HEK293 (cell line): ENCODE results near the gene PLEKHG3.

Experiments used
- CTCF ChIP-seq: fragments of 450-650 bp; formaldehyde crosslinking; IDR thresholded peaks from 2 replicates; pipeline ENCODE4 v1.5.1; 2016; ENCODE audit warnings: missing biosample characterization, missing genetic modification characterization
- KLF10 ChIP-seq: fragments of 450-650 bp; IDR thresholded peaks from 2 replicates; pipeline ENCODE4 v1.5.1; 2018; ENCODE audit warnings: missing biosample characterization, mild to moderate bottlenecking, missing genetic modification characterization
- ZNF404 ChIP-seq: fragments of 450-650 bp; formaldehyde crosslinking; IDR thresholded peaks from 2 replicates; pipeline ENCODE4 v1.5.1; 2017; ENCODE audit warnings: missing biosample characterization, missing genetic modification characterization
- ZNF843 ChIP-seq: fragments of 450-650 bp; formaldehyde crosslinking; IDR thresholded peaks from 2 replicates; pipeline ENCODE4 v1.5.1; 2016; ENCODE audit warnings: missing biosample characterization, missing genetic modification characterization
- TF ChIP-seq, protein P1 (sequence below): fragments of 450-650 bp; formaldehyde crosslinking; IDR thresholded peaks from 2 replicates; pipeline ENCODE4 v1.5.1; 2016; ENCODE audit warnings: missing biosample characterization, missing genetic modification characterization
- TF ChIP-seq, protein P2 (sequence below): fragments of 450-650 bp; formaldehyde crosslinking; IDR thresholded peaks from 2 replicates; pipeline ENCODE4 v1.5.1; 2017; ENCODE audit warnings: missing biosample characterization, missing genetic modification characterization

DNA sequence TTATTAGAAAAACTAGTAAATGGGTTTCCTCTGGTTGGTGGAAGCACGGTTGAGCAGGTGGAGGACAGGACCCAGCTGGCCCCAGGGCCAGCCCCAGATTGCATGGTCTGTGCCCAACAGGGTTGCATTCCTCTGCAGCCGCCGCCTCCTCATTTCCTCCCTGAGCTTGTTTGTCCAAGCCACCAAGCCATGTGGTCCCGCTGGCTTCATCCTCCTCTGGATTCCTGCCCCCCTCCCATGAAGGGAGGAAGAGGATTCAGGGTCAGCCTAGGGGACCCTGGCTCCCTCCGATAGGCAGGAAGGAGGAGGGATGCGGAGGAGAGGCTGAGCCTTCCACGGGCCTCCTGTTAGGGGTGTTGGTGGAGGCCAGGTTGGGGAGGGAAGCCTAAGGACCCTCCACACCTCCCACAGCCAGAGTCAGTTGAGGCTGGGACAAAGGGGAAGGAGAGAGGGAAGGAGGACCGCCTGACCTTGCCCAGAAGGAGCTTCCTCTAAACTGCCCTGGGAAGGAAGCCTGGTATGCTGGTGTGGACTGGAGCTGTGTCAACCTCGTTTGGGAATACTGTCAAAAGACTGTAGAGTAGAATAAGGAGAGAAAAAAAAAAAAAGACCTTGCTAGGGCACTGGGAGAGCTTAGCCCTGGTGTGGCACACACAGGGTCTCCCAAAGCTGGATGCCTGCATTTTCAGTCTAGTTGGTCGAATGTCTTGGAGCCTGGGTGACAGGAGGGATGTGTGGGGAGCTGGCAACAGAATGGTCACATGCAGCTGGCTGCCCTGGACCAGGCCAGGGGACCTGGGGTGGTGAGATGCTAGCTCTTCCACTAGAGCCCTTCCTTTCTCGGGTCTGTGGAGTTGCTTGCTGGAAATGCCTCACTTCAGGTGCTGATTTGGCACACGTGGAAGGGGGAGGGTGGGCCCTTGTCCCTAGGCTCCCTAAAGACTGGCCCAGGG is 42.4 kb downstream of the PLEKHG3 start:
- TF ChIP-seq CTCF (no peak), ZNF404 (no peak), KLF10 (tag by site-specific recombination) (no peak), ZNF843 (tag by site-specific recombination) (no peak)
- TF ChIP-seq, protein P1, sequence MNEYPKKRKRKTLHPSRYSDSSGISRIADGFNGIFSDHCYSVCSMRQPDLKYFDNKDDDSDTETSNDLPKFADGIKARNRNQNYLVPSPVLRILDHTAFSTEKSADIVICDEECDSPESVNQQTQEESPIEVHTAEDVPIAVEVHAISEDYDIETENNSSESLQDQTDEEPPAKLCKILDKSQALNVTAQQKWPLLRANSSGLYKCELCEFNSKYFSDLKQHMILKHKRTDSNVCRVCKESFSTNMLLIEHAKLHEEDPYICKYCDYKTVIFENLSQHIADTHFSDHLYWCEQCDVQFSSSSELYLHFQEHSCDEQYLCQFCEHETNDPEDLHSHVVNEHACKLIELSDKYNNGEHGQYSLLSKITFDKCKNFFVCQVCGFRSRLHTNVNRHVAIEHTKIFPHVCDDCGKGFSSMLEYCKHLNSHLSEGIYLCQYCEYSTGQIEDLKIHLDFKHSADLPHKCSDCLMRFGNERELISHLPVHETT (tag by site-specific recombination) = no peak
- TF ChIP-seq, protein P2, sequence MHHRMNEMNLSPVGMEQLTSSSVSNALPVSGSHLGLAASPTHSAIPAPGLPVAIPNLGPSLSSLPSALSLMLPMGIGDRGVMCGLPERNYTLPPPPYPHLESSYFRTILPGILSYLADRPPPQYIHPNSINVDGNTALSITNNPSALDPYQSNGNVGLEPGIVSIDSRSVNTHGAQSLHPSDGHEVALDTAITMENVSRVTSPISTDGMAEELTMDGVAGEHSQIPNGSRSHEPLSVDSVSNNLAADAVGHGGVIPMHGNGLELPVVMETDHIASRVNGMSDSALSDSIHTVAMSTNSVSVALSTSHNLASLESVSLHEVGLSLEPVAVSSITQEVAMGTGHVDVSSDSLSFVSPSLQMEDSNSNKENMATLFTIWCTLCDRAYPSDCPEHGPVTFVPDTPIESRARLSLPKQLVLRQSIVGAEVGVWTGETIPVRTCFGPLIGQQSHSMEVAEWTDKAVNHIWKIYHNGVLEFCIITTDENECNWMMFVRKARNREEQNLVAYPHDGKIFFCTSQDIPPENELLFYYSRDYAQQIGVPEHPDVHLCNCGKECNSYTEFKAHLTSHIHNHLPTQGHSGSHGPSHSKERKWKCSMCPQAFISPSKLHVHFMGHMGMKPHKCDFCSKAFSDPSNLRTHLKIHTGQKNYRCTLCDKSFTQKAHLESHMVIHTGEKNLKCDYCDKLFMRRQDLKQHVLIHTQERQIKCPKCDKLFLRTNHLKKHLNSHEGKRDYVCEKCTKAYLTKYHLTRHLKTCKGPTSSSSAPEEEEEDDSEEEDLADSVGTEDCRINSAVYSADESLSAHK (tag by site-specific recombination) = no peak
